ENCODE results near the gene DLG2.

DNA sequence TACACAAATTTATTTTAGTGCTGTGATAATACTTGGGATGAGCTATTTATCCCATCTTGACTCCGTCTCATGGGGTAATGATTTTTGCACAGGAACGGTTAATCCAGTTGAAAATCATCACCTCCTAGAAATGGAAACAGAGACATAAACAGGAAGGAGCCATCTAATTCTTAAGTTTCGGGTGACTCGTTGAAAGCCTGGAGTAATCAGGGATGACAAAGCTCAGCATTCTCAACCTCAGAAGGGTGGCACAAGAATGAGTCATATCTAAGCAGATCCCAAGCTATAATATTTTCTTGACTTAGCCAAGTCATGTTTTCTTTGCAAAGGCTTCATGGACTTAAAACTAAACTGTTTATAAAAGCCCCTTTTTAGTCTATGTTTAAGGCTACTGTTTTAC lies 2060.2 kb downstream of the DLG2 start:
- TF ChIP-seq, protein P1, sequence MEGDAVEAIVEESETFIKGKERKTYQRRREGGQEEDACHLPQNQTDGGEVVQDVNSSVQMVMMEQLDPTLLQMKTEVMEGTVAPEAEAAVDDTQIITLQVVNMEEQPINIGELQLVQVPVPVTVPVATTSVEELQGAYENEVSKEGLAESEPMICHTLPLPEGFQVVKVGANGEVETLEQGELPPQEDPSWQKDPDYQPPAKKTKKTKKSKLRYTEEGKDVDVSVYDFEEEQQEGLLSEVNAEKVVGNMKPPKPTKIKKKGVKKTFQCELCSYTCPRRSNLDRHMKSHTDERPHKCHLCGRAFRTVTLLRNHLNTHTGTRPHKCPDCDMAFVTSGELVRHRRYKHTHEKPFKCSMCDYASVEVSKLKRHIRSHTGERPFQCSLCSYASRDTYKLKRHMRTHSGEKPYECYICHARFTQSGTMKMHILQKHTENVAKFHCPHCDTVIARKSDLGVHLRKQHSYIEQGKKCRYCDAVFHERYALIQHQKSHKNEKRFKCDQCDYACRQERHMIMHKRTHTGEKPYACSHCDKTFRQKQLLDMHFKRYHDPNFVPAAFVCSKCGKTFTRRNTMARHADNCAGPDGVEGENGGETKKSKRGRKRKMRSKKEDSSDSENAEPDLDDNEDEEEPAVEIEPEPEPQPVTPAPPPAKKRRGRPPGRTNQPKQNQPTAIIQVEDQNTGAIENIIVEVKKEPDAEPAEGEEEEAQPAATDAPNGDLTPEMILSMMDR (IDR thresholded peaks at IDR 0.05): no peak
- TF ChIP-seq POLR2AphosphoS5 (IDR thresholded peaks at IDR 0.05): no peak

Measured in sigmoid colon (tissue), 4 donors.